ENCODE data around the gene CIAPIN1. TPM values are rescaled to one million over a fixed set of nuclear protein-coding genes. Genes with fewer than 3 reads are reported as not detected.

Gene CIAPIN1
- polyA plus RNA-seq, 1 of the 3 experiments (the other 2 are of a cell fraction): 43.6 TPM

- Histone ChIP-seq H3K27me3 (ENCODE audit: insufficient read depth) (no peaks in the 10 kb centered on the region), H2AFZ (ENCODE audit: low read depth) (no peak overlapping the region), H3K36me3 (replicated peaks in 1 of 2; ENCODE audit: control insufficient read depth in 1 of 2, insufficient read depth in 2 of 2, low read length in 1 of 2) (no peaks in the 10 kb centered on the region), H4K20me1 (ENCODE audit: insufficient read depth) (no peaks in the 10 kb centered on the region), H3K27ac (ENCODE audit: low read depth in 2 of 2, low read length in 1 of 2) (no peak overlapping the region), H3K79me2 (ENCODE audit: insufficient read depth) (no peaks in the 10 kb centered on the region), H3K4me2 (no peak overlapping the region), H3K4me3 (ENCODE audit: low read depth in 2 of 2, low read length in 1 of 2) (no peak overlapping the region), H3F3A (replicated peaks; ENCODE audit: insufficient read depth) (peaks cover under 1% of the 10 kb centered on the region), H3K9me2 (no peaks in the 10 kb centered on the region), H3K9ac (no peak overlapping the region), H3K9me3 (no peaks in the 10 kb centered on the region), H3K4me1 (ENCODE audit: control insufficient read depth in 1 of 2, insufficient read depth in 2 of 2, low read depth in 1 of 2, low read length in 1 of 2) (peaks cover 0 to 33% of the 10 kb centered on the region in 2 experiments; a peak in 1 of 4 replicates)
- TF ChIP-seq POLR2AphosphoS5 (IDR thresholded peaks at IDR 0.05; ENCODE audit: low read depth, low read length): no peak
- TF ChIP-seq USF1 (IDR thresholded peaks at IDR 0.05; ENCODE audit: borderline replicate concordance, low read depth): no peak
- TF ChIP-seq TAF1 (IDR thresholded peaks at IDR 0.05; ENCODE audit: borderline replicate concordance, low read depth, low read length): no peak
- TF ChIP-seq RXRA (IDR thresholded peaks at IDR 0.05; ENCODE audit: borderline replicate concordance, low read depth): no peak
- TF ChIP-seq JUND (IDR thresholded peaks at IDR 0.05): no peak
- TF ChIP-seq RCOR1 (IDR thresholded peaks at IDR 0.05; ENCODE audit: low read length): no peak
- TF ChIP-seq CTCF (IDR thresholded peaks at IDR 0.05): no peak
- no peak for TF ChIP-seq TCF12 (IDR thresholded peaks at IDR 0.05)
- no peak for TF ChIP-seq NFIC (IDR thresholded peaks at IDR 0.05; ENCODE audit: borderline replicate concordance)
- CTCF ChIA-PET: interaction anchor here (1.4 to 17.3 kb wide), 4 partner anchors 10 to 111 kb away, joined by 3 to 544 read pairs (median 5); no protein-coding TSS in a partner anchor
- POLR2A ChIA-PET: interaction anchor here (0.6 kb wide), 1 partner anchor 9 kb away, joined by 3 read pairs; no protein-coding TSS in a partner anchor
- WGBS (ENCODE audit: low lambda C conversion rate): 96% methylated on average over 4 of the region's 9 CpGs
- DNase-seq: no peak
Observed at GRCh38 chr16:57412584-57412983, 34.6 kb downstream of the CIAPIN1 start.

GRCh38 chr16:57411362-57411976 lies 35.7 kb downstream of the CIAPIN1 start:
- Histone ChIP-seq H3K79me2 (ENCODE audit: insufficient read depth) (no peaks in the 10 kb centered on the region), H4K20me1 (ENCODE audit: insufficient read depth) (no peaks in the 10 kb centered on the region), H3K4me2 (no peak overlapping the region), H3K9me2 (no peaks in the 10 kb centered on the region), H3K4me1 (ENCODE audit: control insufficient read depth in 1 of 2, insufficient read depth in 2 of 2, low read depth in 1 of 2, low read length in 1 of 2) (peaks cover 0 to 25% of the 10 kb centered on the region in 2 experiments; a peak in 1 of 4 replicates), H3K4me3 (ENCODE audit: low read depth in 2 of 2, low read length in 1 of 2) (no peak overlapping the region), H3K36me3 (replicated peaks in 1 of 2; ENCODE audit: control insufficient read depth in 1 of 2, insufficient read depth in 2 of 2, low read length in 1 of 2) (no peaks in the 10 kb centered on the region), H3K27ac (ENCODE audit: low read depth in 2 of 2, low read length in 1 of 2) (no peak overlapping the region), H3K9ac (no peak overlapping the region), H3F3A (replicated peaks; ENCODE audit: insufficient read depth) (no peaks in the 10 kb centered on the region), H2AFZ (ENCODE audit: low read depth) (no peak overlapping the region), H3K9me3 (no peaks in the 10 kb centered on the region), H3K27me3 (ENCODE audit: insufficient read depth) (no peaks in the 10 kb centered on the region)
- DNase-seq: no peak
- 74% methylated on average over 9 of the region's 12 CpGs for WGBS (ENCODE audit: low lambda C conversion rate)
- TF ChIP-seq IRF3 (IDR thresholded peaks at IDR 0.05; ENCODE audit: low read depth, low read length): no peak
- no peak for TF ChIP-seq NRF1 (IDR thresholded peaks at IDR 0.05; ENCODE audit: low read depth, low read length)
- no peak for TF ChIP-seq RXRA (IDR thresholded peaks at IDR 0.05; ENCODE audit: borderline replicate concordance, low read depth)
- TF ChIP-seq YY1 (IDR thresholded peaks at IDR 0.05; ENCODE audit: low read depth): no peak
- no peak for TF ChIP-seq TEAD4 (IDR thresholded peaks at IDR 0.05; ENCODE audit: borderline replicate concordance, insufficient read depth)
- TF ChIP-seq FOXJ3 (CRISPR knock-in tag; IDR thresholded peaks at IDR 0.05): no peak
- TF ChIP-seq SIN3A (IDR thresholded peaks at IDR 0.05; ENCODE audit: borderline replicate concordance, low read depth, low read length): no peak
- TF ChIP-seq TAF1 (IDR thresholded peaks at IDR 0.05; ENCODE audit: borderline replicate concordance, low read depth, low read length): no peak
- no peak for TF ChIP-seq ELF1 (IDR thresholded peaks at IDR 0.05)
- no peak for TF ChIP-seq SMC3 (IDR thresholded peaks at IDR 0.05; ENCODE audit: low read depth, low read length)
- no peak for TF ChIP-seq NFIC (IDR thresholded peaks at IDR 0.05; ENCODE audit: borderline replicate concordance)
- TF ChIP-seq, protein P1, sequence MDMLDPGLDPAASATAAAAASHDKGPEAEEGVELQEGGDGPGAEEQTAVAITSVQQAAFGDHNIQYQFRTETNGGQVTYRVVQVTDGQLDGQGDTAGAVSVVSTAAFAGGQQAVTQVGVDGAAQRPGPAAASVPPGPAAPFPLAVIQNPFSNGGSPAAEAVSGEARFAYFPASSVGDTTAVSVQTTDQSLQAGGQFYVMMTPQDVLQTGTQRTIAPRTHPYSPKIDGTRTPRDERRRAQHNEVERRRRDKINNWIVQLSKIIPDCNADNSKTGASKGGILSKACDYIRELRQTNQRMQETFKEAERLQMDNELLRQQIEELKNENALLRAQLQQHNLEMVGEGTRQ (IDR thresholded peaks at IDR 0.05; ENCODE audit: borderline replicate concordance, low read depth, low read length): no peak
- TF ChIP-seq, protein P2, sequence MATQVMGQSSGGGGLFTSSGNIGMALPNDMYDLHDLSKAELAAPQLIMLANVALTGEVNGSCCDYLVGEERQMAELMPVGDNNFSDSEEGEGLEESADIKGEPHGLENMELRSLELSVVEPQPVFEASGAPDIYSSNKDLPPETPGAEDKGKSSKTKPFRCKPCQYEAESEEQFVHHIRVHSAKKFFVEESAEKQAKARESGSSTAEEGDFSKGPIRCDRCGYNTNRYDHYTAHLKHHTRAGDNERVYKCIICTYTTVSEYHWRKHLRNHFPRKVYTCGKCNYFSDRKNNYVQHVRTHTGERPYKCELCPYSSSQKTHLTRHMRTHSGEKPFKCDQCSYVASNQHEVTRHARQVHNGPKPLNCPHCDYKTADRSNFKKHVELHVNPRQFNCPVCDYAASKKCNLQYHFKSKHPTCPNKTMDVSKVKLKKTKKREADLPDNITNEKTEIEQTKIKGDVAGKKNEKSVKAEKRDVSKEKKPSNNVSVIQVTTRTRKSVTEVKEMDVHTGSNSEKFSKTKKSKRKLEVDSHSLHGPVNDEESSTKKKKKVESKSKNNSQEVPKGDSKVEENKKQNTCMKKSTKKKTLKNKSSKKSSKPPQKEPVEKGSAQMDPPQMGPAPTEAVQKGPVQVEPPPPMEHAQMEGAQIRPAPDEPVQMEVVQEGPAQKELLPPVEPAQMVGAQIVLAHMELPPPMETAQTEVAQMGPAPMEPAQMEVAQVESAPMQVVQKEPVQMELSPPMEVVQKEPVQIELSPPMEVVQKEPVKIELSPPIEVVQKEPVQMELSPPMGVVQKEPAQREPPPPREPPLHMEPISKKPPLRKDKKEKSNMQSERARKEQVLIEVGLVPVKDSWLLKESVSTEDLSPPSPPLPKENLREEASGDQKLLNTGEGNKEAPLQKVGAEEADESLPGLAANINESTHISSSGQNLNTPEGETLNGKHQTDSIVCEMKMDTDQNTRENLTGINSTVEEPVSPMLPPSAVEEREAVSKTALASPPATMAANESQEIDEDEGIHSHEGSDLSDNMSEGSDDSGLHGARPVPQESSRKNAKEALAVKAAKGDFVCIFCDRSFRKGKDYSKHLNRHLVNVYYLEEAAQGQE (IDR thresholded peaks at IDR 0.05; ENCODE audit: low read depth, low read length): no peak
- POLR2A ChIA-PET: no interaction called here
- CTCF ChIA-PET: interaction anchor here (0.7 to 17.3 kb wide), 3 partner anchors 11 to 110 kb away, joined by 3 to 544 read pairs (median 6); no protein-coding TSS in a partner anchor
